ENCODE measurements around the gene VSX1. TPM values are rescaled to one million over a fixed set of nuclear protein-coding genes. Genes with fewer than 3 reads are reported as not detected.

Gene VSX1
- total RNA-seq, 1 donor from 2014 or later = not detected

DNA sequence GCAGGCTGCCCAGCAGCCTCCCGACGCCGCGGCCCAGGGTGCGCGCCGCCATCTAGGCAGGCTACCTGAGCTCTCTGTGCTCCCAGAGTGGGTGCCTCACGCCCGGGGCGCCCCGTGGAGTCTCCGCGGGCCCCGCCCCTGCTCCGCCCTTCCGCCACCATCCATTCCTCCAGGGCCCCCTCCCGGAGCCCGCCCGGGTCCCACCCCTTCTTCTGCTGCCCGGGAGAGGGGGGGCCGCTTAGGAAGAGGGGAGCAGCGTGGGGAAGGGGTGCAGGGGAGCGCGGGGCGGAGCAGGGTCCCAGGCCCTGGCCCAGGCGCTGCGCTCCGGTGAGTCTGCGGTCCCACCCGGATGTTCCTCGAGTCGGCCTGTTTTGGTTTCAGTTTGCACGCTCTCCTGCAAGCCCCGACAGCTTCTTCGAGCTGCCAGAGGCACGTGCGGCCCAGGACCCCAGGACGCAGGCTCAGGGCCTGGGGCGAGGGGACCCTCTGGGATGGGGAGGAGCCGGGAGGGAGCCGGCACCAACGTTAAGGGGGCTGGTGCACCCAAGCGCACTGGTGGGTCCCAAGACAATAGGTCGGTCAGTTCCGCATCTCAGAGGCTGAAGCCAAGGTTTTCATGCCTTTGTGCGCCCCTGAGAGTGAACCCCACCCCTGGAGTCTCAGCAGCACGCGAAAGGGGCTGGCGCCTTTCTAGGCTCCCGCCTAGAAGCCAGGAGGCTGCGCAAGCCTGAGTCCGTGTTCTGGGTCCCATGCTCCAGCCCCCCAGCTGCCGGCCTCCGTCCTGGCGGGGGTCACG lies 23.7 kb downstream of the VSX1 start, which contains the start of gene ACSS1:
TSS of gene ACSS1 (minus strand) at position 89 of the 796 bp plus-strand sequence. CDS start at position 52, 37 bp downstream.
- ATAC-seq (peak; percentile 75 to 78), DNase-seq (peak; percentile 83)
- H3K4me1 ChIP-seq = peaks cover 46% of the 10 kb centered on the region
- TF ChIP-seq, protein P1, sequence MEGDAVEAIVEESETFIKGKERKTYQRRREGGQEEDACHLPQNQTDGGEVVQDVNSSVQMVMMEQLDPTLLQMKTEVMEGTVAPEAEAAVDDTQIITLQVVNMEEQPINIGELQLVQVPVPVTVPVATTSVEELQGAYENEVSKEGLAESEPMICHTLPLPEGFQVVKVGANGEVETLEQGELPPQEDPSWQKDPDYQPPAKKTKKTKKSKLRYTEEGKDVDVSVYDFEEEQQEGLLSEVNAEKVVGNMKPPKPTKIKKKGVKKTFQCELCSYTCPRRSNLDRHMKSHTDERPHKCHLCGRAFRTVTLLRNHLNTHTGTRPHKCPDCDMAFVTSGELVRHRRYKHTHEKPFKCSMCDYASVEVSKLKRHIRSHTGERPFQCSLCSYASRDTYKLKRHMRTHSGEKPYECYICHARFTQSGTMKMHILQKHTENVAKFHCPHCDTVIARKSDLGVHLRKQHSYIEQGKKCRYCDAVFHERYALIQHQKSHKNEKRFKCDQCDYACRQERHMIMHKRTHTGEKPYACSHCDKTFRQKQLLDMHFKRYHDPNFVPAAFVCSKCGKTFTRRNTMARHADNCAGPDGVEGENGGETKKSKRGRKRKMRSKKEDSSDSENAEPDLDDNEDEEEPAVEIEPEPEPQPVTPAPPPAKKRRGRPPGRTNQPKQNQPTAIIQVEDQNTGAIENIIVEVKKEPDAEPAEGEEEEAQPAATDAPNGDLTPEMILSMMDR (IDR thresholded peaks at IDR 0.05) = no peak
- peaks cover 8% of the 10 kb centered on the region for H3K36me3 ChIP-seq
- H3K27ac ChIP-seq = peak within 1 kb of the TSS; percentile 97
- intact Hi-C loops (cut with DNase I) = no loop called here
- H3K27me3 ChIP-seq (ENCODE audit: low read depth) = no peaks in the 10 kb centered on the region
- H3K4me3 ChIP-seq = peak within 1 kb of the TSS; percentile 91
- no peaks in the 10 kb centered on the region for H3K9me3 ChIP-seq

DNA sequence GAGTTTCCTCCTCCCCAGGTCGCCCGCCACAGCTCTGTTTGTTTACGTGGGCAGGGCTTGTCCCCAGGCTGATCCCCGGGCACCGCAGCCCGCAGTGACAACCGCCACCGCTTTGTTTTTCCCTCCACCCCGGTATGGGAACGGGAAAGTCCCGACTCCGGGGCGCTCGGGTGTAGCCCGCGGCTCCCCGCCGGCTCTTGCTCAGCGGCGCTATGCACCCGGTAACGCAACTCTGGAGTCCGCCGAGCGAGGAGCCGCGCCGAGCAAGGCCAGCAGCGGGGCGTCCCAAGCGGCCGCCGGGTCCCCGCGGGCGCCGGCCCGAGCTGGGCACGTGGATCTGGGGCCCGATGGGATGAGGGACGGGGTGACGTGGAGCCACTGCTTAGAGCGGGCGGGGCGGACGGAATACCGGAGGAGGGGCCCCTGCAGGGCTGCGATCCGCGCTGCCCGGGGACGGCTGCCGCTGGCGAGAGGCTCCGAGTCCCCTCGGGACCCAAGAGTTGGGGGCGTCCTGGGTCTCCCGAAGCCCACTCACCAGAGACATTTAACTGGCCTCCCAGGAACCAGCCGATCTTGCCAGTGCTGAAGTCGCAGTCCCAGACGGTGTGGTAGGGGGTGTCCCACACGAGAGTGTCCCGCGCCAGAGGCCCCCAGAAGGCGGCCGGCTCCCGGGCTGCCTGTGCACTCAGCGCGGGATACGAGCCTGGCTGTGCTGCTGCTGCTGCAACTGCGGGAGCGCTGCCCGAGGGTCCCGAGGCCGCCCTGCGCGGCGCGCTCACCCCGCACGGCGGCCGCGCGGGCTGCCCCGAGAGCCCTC lies 24.5 kb downstream of the VSX1 start:
- DNase-seq (peak; percentile 87), ATAC-seq (peak; percentile 83 to 86)
- intact Hi-C loops (cut with DNase I) = no loop called here
- Histone ChIP-seq H3K4me3 (peak overlapping the region; percentile 91), H3K9me3 (no peaks in the 10 kb centered on the region), H3K4me1 (peaks cover 54% of the 10 kb centered on the region), H3K27ac (peak overlapping the region; percentile 97), H3K27me3 (ENCODE audit: low read depth) (no peaks in the 10 kb centered on the region), H3K36me3 (peaks cover 8% of the 10 kb centered on the region)
- TF ChIP-seq, protein P1 (IDR thresholded peaks at IDR 0.05) = peak; percentile 7

DNA sequence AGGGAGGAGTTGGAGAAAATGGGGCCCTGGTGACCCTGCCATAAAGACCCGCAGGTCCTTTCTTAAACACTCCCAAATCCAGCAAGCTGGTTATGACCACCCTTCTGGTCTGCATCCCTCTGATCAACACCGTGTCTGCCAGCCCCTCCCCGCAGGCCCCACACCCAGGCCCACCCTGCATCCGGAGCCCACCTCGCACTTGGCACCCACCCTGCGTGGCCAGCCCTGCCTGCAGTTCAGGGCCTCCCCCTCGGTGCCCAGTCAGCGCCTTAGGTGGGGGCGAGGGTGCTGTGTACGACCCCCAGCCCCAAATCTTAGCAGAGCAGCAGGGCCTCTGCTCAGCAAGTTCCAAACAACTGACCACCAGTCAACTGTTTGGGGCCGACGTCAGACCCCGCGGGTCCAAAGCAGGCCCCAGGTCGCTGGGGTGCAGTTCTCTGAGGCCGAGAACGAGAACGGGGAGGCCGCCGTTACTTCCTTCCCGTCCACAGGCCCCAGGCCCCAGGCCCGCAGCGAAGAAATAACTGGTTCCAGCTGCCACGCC lies 25.2 kb downstream of the VSX1 start:
- no peaks in the 10 kb centered on the region for H3K9me3 ChIP-seq
- peak overlapping the region; percentile 91 for H3K4me3 ChIP-seq
- peaks cover 8% of the 10 kb centered on the region for H3K36me3 ChIP-seq
- H3K4me1 ChIP-seq = peaks cover 61% of the 10 kb centered on the region
- ATAC-seq = no peak
- intact Hi-C loops (cut with DNase I) = no loop called here
- TF ChIP-seq, protein P1 (IDR thresholded peaks at IDR 0.05) = no peak
- no peaks in the 10 kb centered on the region for H3K27me3 ChIP-seq (ENCODE audit: low read depth)
- no peak for DNase-seq
- peak overlapping the region; percentile 97 for H3K27ac ChIP-seq

DNA sequence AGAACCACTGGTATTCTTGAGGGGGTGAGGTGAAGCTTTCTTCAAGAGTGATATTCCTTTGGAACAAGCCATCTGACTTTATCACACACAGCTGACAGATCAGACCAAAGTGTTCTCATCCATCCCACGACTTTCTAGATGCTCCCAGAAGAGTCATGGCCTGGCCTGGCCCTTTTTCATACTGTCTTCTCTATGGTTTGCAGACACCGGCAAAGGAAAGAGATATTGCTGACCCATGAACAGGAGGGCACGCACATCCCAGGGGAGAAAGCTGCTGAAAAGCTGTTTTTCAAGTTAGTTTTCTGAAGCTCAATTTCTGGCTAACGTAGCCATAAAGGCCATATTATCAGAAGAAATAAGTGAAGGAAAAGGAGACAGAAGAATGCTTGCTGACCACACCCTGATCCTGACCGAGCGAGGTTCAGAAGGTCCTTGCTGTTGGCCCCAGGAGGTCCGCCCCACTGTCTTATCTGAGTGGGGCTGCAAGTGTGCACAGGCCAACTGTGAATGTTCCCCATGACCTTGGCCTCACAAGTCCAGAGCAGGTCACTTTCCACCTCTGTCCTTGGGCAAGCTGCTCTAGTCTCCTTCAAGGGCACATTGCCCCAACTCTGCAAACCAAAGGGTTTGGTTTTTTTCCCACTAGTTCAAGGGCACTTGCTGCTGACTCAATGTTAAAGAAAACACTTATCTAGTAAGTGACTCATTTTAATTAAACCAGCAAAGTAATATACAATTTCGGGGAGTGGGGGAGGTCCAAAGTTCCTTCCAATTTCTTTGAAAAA lies 26.0 kb downstream of the VSX1 start:
- intact Hi-C loops (cut with DNase I) = no loop called here
- H3K4me3 ChIP-seq = peak overlapping the region; percentile 91
- ATAC-seq (peak in 1 of 2 donors; percentile 34), DNase-seq (no peak)
- no peaks in the 10 kb centered on the region for H3K27me3 ChIP-seq (ENCODE audit: low read depth)
- peaks cover 8% of the 10 kb centered on the region for H3K36me3 ChIP-seq
- peak overlapping the region; percentile 97 for H3K27ac ChIP-seq
- peaks cover 67% of the 10 kb centered on the region for H3K4me1 ChIP-seq
- H3K9me3 ChIP-seq = no peaks in the 10 kb centered on the region
- TF ChIP-seq, protein P1 (IDR thresholded peaks at IDR 0.05) = no peak

Data from lower lobe of right lung (tissue), 2 donors.